Panc1 (cell line): Measurements from ENCODE around the gene RAB11FIP3. TPM values are rescaled to one million over a fixed set of nuclear protein-coding genes. Genes with fewer than 3 reads are reported as not detected.

Experiments
- ATAC-seq: fragments of 200-7000 bp; cut with Tn5 transposase; 2 replicates; pipeline ENCODE4 v1.9.1; 2020; ENCODE audit warnings: mild to moderate bottlenecking, moderate library complexity
- BruUV-seq: library from RNA; stranded (reverse); fragments of 400-500 nt; replicated peaks from 2 replicates; lab custom pipeline; 2021; lab: Mats Ljungman, UMichigan
- CTCF ChIA-PET: fragments of 300-600 bp; sonication (Branson Sonifier 250); formaldehyde crosslinking; loops from one replicate; lab custom pipeline; 2022; ENCODE audit warnings: antibody characterized with exemption; lab: Charles Lee
- POLR2A ChIA-PET: fragments of 300-600 bp; sonication (Branson Sonifier 250); formaldehyde crosslinking; loops from one replicate; lab custom pipeline; 2022; ENCODE audit warnings: antibody characterized with exemption; lab: Charles Lee
- DNase-seq: peaks from one replicate; pipeline ENCODE4 v3.0.0-alpha.2; 2010; ENCODE audit warnings: low read depth, low spot score
- H3K27ac ChIP-seq: 2 replicates; pipeline ENCODE4 v1.5.1; 2011; ENCODE audit warnings: mild to moderate bottlenecking, low read length, inconsistent platforms
- H3K27me3 ChIP-seq: fragments of 200-500 bp; sonication (Bioruptor generic); 2 replicates; pipeline ENCODE4 v1.6.0; 2014; ENCODE audit warnings: low read length, inconsistent platforms; ENCODE audit not compliant: control insufficient read depth, insufficient read depth
- H3K36me3 ChIP-seq: fragments of 200-500 bp; sonication (Bioruptor generic); 2 replicates; pipeline ENCODE4 v1.5.1; 2014; ENCODE audit warnings: inconsistent platforms, mild to moderate bottlenecking, low read length, moderate library complexity; ENCODE audit not compliant: control insufficient read depth, insufficient read depth
- H3K4me1 ChIP-seq: 2 replicates; pipeline ENCODE4 v1.5.1; 2011; ENCODE audit warnings: inconsistent platforms, mild to moderate bottlenecking, low read length, moderate library complexity; ENCODE audit not compliant: control insufficient read depth, insufficient read depth
- H3K4me3 ChIP-seq, 2 experiments: 2 replicates each; pipeline ENCODE4 v1.5.1; 2011 to 2012; ENCODE audit warnings: low read depth in 2 of 2, low read length in 2 of 2, mild to moderate bottlenecking in 2 of 2, inconsistent platforms in 1 of 2, moderate library complexity in 1 of 2
- H3K9me3 ChIP-seq: fragments of 200-500 bp; sonication (Bioruptor generic); 2 replicates; pipeline ENCODE4 v1.5.1; 2014; ENCODE audit warnings: low read depth, mild to moderate bottlenecking, inconsistent platforms, low read length, moderate library complexity; ENCODE audit not compliant: control insufficient read depth, insufficient read depth
- POLR2AphosphoS5 ChIP-seq: IDR thresholded peaks from 2 replicates; pipeline ENCODE4 v1.6.1; 2012; ENCODE audit warnings: mild to moderate bottlenecking, low read depth, low read length, moderate library complexity
- SIN3A ChIP-seq: IDR thresholded peaks from 2 replicates; pipeline ENCODE4 v1.6.1; 2012; ENCODE audit warnings: low read depth, mild to moderate bottlenecking, low read length, moderate library complexity, borderline replicate concordance; ENCODE audit not compliant: insufficient read depth
- TCF7L2 ChIP-seq: IDR thresholded peaks from 2 replicates; pipeline ENCODE4 v1.6.1; 2011; ENCODE audit warnings: mild to moderate bottlenecking, low read depth, low read length, inconsistent platforms
- in situ Hi-C: cut with HindIII; loops from 2 replicates; pipeline ENCODE4 v1.10.0; 2016; ENCODE audit warnings: low sequenced_read_pairs, low pct_unique_long_range_greater_than_20kb
- intact Hi-C: fragments of 100-400 bp; cut with micrococcal nuclease; formaldehyde crosslinking; loops from one replicate; pipeline ENCODE4 v1.10.0; 2022; ENCODE audit not compliant: unreplicated experiment
- total RNA-seq: library from RNA; stranded (reverse); gene quantifications from one replicate; pipeline ENCODE4 v1.2.1, GENCODE V29; 2021; ENCODE audit not compliant: unreplicated experiment
- TF ChIP-seq, protein P1 (sequence below): fragments of 450-650 bp; IDR thresholded peaks from 2 replicates; pipeline ENCODE4 v1.5.1; 2017; ENCODE audit warnings: mild to moderate bottlenecking
- TF ChIP-seq, protein P2 (sequence below), 2 experiments: IDR thresholded peaks; 2 replicates each; pipeline ENCODE4 v1.6.1; 2011 to 2012; ENCODE audit warnings: low read depth in 2 of 2, control low read depth in 1 of 2, low read length in 1 of 2, mild to moderate bottlenecking in 1 of 2, moderate library complexity in 1 of 2; ENCODE audit not compliant: insufficient read depth in 1 of 2

The RAB11FIP3 gene
- total RNA-seq, 1 experiment from 2014 or later, result 57.3 TPM

DNA sequence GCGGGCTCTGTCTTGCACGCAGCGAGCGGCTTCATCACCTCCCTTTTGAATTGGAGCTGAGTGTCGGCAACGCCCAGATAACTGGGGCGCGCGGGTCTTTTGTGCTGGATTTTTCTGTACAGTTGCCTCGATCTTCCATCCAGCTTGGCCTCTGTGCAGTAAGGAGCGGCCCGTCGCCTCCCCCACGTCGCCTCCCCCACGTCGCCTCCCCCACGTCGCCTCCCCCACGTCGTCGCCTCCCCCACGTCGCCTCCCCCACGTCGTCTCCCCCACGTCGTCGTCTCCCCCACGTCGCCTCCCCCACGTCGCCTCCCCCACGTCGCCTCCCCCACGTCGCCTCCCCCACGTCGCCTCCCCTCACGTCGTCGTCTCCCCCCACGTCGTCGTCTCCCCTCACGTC lies 119.1 kb downstream of the RAB11FIP3 start:
- no TSS peak for BruUV-seq
- H3K4me1 ChIP-seq, result 0 out of 2 replicates have a peak, but pooled peaks cover 3% of the 10 kb centered on the region
- DNase-seq (no peak), ATAC-seq (no peak)
- in situ Hi-C loops (no loop called here), intact Hi-C loops (no loop called here)
- no peaks in the 10 kb centered on the region for H3K9me3 ChIP-seq
- no peak overlapping the region for H3K27ac ChIP-seq
- no peaks in the 10 kb centered on the region for H3K36me3 ChIP-seq
- TF ChIP-seq, protein P1, sequence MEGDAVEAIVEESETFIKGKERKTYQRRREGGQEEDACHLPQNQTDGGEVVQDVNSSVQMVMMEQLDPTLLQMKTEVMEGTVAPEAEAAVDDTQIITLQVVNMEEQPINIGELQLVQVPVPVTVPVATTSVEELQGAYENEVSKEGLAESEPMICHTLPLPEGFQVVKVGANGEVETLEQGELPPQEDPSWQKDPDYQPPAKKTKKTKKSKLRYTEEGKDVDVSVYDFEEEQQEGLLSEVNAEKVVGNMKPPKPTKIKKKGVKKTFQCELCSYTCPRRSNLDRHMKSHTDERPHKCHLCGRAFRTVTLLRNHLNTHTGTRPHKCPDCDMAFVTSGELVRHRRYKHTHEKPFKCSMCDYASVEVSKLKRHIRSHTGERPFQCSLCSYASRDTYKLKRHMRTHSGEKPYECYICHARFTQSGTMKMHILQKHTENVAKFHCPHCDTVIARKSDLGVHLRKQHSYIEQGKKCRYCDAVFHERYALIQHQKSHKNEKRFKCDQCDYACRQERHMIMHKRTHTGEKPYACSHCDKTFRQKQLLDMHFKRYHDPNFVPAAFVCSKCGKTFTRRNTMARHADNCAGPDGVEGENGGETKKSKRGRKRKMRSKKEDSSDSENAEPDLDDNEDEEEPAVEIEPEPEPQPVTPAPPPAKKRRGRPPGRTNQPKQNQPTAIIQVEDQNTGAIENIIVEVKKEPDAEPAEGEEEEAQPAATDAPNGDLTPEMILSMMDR, result no peak
- no peak for TF ChIP-seq SIN3A
- TF ChIP-seq, protein P2, sequence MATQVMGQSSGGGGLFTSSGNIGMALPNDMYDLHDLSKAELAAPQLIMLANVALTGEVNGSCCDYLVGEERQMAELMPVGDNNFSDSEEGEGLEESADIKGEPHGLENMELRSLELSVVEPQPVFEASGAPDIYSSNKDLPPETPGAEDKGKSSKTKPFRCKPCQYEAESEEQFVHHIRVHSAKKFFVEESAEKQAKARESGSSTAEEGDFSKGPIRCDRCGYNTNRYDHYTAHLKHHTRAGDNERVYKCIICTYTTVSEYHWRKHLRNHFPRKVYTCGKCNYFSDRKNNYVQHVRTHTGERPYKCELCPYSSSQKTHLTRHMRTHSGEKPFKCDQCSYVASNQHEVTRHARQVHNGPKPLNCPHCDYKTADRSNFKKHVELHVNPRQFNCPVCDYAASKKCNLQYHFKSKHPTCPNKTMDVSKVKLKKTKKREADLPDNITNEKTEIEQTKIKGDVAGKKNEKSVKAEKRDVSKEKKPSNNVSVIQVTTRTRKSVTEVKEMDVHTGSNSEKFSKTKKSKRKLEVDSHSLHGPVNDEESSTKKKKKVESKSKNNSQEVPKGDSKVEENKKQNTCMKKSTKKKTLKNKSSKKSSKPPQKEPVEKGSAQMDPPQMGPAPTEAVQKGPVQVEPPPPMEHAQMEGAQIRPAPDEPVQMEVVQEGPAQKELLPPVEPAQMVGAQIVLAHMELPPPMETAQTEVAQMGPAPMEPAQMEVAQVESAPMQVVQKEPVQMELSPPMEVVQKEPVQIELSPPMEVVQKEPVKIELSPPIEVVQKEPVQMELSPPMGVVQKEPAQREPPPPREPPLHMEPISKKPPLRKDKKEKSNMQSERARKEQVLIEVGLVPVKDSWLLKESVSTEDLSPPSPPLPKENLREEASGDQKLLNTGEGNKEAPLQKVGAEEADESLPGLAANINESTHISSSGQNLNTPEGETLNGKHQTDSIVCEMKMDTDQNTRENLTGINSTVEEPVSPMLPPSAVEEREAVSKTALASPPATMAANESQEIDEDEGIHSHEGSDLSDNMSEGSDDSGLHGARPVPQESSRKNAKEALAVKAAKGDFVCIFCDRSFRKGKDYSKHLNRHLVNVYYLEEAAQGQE (IDR thresholded peaks at IDR 0.05; ENCODE audit: insufficient read depth in 1 of 2, low read depth in 2 of 2, low read length in 1 of 2), result no peak
- TF ChIP-seq POLR2AphosphoS5, result no peak
- no peak for TF ChIP-seq TCF7L2
- no peak overlapping the region for H3K4me3 ChIP-seq
- H3K27me3 ChIP-seq, result no peaks in the 10 kb centered on the region
- ChIA-PET POLR2A (no interaction called here), CTCF (no interaction called here)

DNA sequence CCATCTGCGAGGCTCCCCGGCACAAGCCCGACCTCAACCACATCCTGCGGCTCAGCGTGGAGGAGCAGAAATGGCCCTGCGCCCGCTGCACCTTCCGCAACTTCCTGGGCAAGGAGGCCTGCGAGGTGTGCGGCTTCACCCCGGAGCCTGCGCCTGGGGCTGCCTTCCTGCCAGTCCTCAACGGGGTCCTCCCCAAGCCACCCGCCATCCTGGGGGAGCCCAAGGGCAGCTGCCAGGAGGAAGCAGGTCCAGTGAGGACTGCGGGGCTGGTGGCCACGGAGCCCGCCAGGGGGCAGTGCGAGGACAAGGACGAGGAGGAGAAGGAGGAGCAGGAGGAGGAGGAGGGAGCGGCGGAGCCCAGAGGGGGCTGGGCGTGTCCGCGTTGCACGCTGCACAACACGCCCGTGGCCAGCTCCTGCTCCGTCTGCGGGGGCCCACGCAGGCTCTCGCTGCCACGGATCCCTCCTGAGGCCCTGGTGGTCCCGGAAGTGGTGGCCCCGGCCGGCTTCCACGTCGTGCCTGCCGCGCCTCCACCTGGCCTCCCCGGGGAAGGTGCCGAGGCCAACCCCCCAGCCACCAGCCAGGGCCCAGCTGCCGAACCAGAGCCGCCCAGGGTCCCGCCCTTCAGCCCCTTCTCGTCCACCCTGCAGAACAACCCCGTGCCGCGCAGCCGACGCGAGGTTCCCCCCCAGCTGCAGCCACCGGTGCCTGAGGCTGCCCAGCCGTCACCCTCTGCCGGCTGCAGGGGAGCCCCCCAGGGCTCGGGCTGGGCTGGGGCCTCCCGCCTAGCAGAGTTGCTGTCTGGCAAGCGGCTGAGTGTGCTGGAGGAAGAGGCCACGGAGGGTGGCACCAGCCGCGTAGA lies 121.7 kb downstream of the RAB11FIP3 start:
- no TSS peak for BruUV-seq
- Histone ChIP-seq H3K9me3 (no peaks in the 10 kb centered on the region), H3K4me1 (0 out of 2 replicates have a peak, but pooled peaks cover 2% of the 10 kb centered on the region), H3K36me3 (no peaks in the 10 kb centered on the region), H3K27me3 (no peaks in the 10 kb centered on the region), H3K4me3 (no peak overlapping the region), H3K27ac (no peak overlapping the region)
- intact Hi-C loops, result no loop called here
- ATAC-seq (peak; percentile 77), DNase-seq (no peak)
- POLR2A ChIA-PET, result no interaction called here
- CTCF ChIA-PET, result no interaction called here
- in situ Hi-C loops, result no loop called here
- no peak for TF ChIP-seq TCF7L2
- no peak for TF ChIP-seq SIN3A
- TF ChIP-seq, protein P1, result peak; percentile 83
- TF ChIP-seq, protein P2 (IDR thresholded peaks at IDR 0.05; ENCODE audit: insufficient read depth in 1 of 2, low read depth in 2 of 2, low read length in 1 of 2), result no peak
